HUES48 (cell line): ENCODE measurements around the gene NDUFB11.

ENCODE experiments used
- H3K27ac ChIP-seq: one replicate; pipeline ENCODE4 v1.7.0; 2013; ENCODE audit warnings: low read depth, low read length, inconsistent platforms
- H3K27me3 ChIP-seq: 2 replicates; pipeline ENCODE4 v1.6.1; 2013; ENCODE audit warnings: mild to moderate bottlenecking, low read length; ENCODE audit not compliant: control insufficient read depth, insufficient read depth
- H3K36me3 ChIP-seq: 2 replicates; pipeline ENCODE4 v1.6.1; 2013; ENCODE audit warnings: low read length; ENCODE audit not compliant: control insufficient read depth, insufficient read depth
- H3K4me1 ChIP-seq: 2 replicates; pipeline ENCODE4 v1.6.1; 2013; ENCODE audit warnings: mild to moderate bottlenecking, low read length; ENCODE audit not compliant: control insufficient read depth, insufficient read depth
- H3K4me3 ChIP-seq: 2 replicates; pipeline ENCODE4 v1.5.1; 2013; ENCODE audit warnings: mild to moderate bottlenecking, low read depth, low read length
- H3K9ac ChIP-seq: 2 replicates; pipeline ENCODE4 v1.6.1; 2013; ENCODE audit warnings: mild to moderate bottlenecking, low read depth, low read length, moderate library complexity
- H3K9me3 ChIP-seq: 2 replicates; pipeline ENCODE4 v1.6.1; 2013; ENCODE audit warnings: low read length; ENCODE audit not compliant: control insufficient read depth, insufficient read depth

Gene NDUFB11

GRCh38 chrX:47174376-47174775 is 29.9 kb upstream of the NDUFB11 start:
- Histone ChIP-seq H3K4me1 (no peaks in the 10 kb centered on the region), H3K36me3 (peaks cover 90% of the 10 kb centered on the region), H3K4me3 (no peak overlapping the region), H3K9ac (no peak overlapping the region), H3K27me3 (peaks cover 12% of the 10 kb centered on the region), H3K9me3 (no peaks in the 10 kb centered on the region), H3K27ac (no peak overlapping the region)

- H3K27ac ChIP-seq: no peak overlapping the region
- no peak overlapping the region for H3K9ac ChIP-seq
- no peak overlapping the region for H3K4me3 ChIP-seq
- H3K9me3 ChIP-seq: no peaks in the 10 kb centered on the region
- H3K36me3 ChIP-seq: peaks cover 86% of the 10 kb centered on the region
- H3K27me3 ChIP-seq: peaks cover 12% of the 10 kb centered on the region
- H3K4me1 ChIP-seq: no peaks in the 10 kb centered on the region
Measured at GRCh38 chrX:47172971-47173792, 28.7 kb upstream of the NDUFB11 start.

GRCh38 chrX:47172549-47172948 is 28.0 kb upstream of the NDUFB11 start:
- H3K9ac ChIP-seq: no peak overlapping the region
- H3K27ac ChIP-seq: no peak overlapping the region
- no peaks in the 10 kb centered on the region for H3K4me1 ChIP-seq
- H3K36me3 ChIP-seq: peaks cover 80% of the 10 kb centered on the region
- no peaks in the 10 kb centered on the region for H3K9me3 ChIP-seq
- H3K4me3 ChIP-seq: no peak overlapping the region
- H3K27me3 ChIP-seq: peaks cover 12% of the 10 kb centered on the region

GRCh38 chrX:47171996-47172395 is 27.5 kb upstream of the NDUFB11 start:
- peaks cover 12% of the 10 kb centered on the region for H3K27me3 ChIP-seq
- H3K4me3 ChIP-seq: no peak overlapping the region
- no peak overlapping the region for H3K9ac ChIP-seq
- peaks cover 75% of the 10 kb centered on the region for H3K36me3 ChIP-seq
- H3K4me1 ChIP-seq: no peaks in the 10 kb centered on the region
- no peak overlapping the region for H3K27ac ChIP-seq
- H3K9me3 ChIP-seq: no peaks in the 10 kb centered on the region

GRCh38 chrX:47170861-47171692 is 26.6 kb upstream of the NDUFB11 start:
- Histone ChIP-seq H3K27me3 (peaks cover 9% of the 10 kb centered on the region), H3K4me3 (no peak overlapping the region), H3K9ac (no peak overlapping the region), H3K36me3 (peaks cover 65% of the 10 kb centered on the region), H3K4me1 (no peaks in the 10 kb centered on the region), H3K27ac (no peak overlapping the region), H3K9me3 (no peaks in the 10 kb centered on the region)

GRCh38 chrX:47169726-47170515 is 25.4 kb upstream of the NDUFB11 start:
- Histone ChIP-seq H3K27me3 (0 out of 2 replicates have a peak, but pooled peaks cover under 1% of the 10 kb centered on the region), H3K27ac (no peak overlapping the region), H3K9ac (no peak overlapping the region), H3K9me3 (no peaks in the 10 kb centered on the region), H3K4me1 (no peaks in the 10 kb centered on the region), H3K4me3 (no peak overlapping the region), H3K36me3 (peaks cover 54% of the 10 kb centered on the region)

GRCh38 chrX:47169273-47169672 is 24.8 kb upstream of the NDUFB11 start:
- H3K36me3 ChIP-seq: peaks cover 51% of the 10 kb centered on the region
- H3K9ac ChIP-seq: no peak overlapping the region
- no peaks in the 10 kb centered on the region for H3K9me3 ChIP-seq

GRCh38 chrX:47168495-47169073 is 24.1 kb upstream of the NDUFB11 start:
- no peaks in the 10 kb centered on the region for H3K27me3 ChIP-seq
- H3K36me3 ChIP-seq: peaks cover 48% of the 10 kb centered on the region
- no peak overlapping the region for H3K27ac ChIP-seq
- H3K4me1 ChIP-seq: no peaks in the 10 kb centered on the region
- H3K9me3 ChIP-seq: no peaks in the 10 kb centered on the region
- no peak overlapping the region for H3K4me3 ChIP-seq
- no peak overlapping the region for H3K9ac ChIP-seq

More at GRCh38 chrX:47169273-47169672, 24.8 kb upstream of the NDUFB11 start:
- Histone ChIP-seq H3K27ac (no peak overlapping the region), H3K4me1 (no peaks in the 10 kb centered on the region), H3K27me3 (no peaks in the 10 kb centered on the region), H3K4me3 (no peak overlapping the region)

- Histone ChIP-seq H3K27me3 (no peaks in the 10 kb centered on the region), H3K36me3 (peaks cover 34% of the 10 kb centered on the region), H3K4me3 (no peak overlapping the region), H3K9me3 (no peaks in the 10 kb centered on the region), H3K4me1 (no peaks in the 10 kb centered on the region), H3K27ac (no peak overlapping the region), H3K9ac (no peak overlapping the region)
Measured at GRCh38 chrX:47166126-47166525, 21.6 kb upstream of the NDUFB11 start.

- no peaks in the 10 kb centered on the region for H3K9me3 ChIP-seq
- no peak overlapping the region for H3K4me3 ChIP-seq
- peaks cover 18% of the 10 kb centered on the region for H3K36me3 ChIP-seq
- no peaks in the 10 kb centered on the region for H3K4me1 ChIP-seq
- H3K9ac ChIP-seq: no peak overlapping the region
- H3K27me3 ChIP-seq: no peaks in the 10 kb centered on the region
- no peak overlapping the region for H3K27ac ChIP-seq
Measured at GRCh38 chrX:47164420-47164819, 19.9 kb upstream of the NDUFB11 start.
